Left ventricle myocardium superior (tissue), 1 donor: ENCODE data around the gene EXOC2. TPM values are rescaled to one million over a fixed set of nuclear protein-coding genes. Genes with fewer than 3 reads are reported as not detected.

Source experiments
- ATAC-seq: fragments of 200-7000 bp; cut with Tn5 transposase; one replicate; pipeline ENCODE4 v1.9.1; 2020; ENCODE audit warnings: mild to moderate bottlenecking, moderate library complexity
- DNase-seq: peaks from one replicate; pipeline ENCODE4 v3.0.0-alpha.2; 2020
- intact Hi-C: fragments of 100-400 bp; cut with micrococcal nuclease; formaldehyde crosslinking; loops from one replicate; pipeline ENCODE4 v1.11.0; 2022
- total RNA-seq: library from RNA; stranded (reverse); fragmentation: NEBNext Ultra II Directional; extraction: Animal tissue kit (Norgen Biotek cat#: 25700); gene quantifications from one replicate; pipeline ENCODE4 v1.2.1, GENCODE V29; 2021
- donor health status: DM: no; HTN: yes; CAD: no; lungs with severe emphysema.

Gene EXOC2
- total RNA-seq, 1 donor from 2014 or later: 12.7 TPM

DNA sequence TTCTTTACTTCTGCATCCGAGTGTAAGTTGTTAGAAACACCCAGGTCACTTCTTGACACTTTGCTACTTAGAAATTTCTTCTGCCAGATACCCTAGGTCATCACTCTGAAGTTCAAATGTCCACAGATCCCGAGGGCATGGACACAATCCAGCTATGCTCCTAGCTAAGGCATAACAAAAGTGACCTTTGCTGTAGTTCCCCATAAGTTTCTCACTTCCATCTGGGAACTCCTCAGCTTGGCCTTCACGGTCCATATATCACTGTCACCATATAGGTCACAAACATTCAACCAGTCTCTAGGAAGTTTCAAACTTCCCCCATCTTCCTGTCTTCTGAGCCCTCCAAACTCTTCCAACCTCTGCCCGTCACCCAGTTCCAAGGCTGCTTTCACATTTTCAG lies 236.1 kb downstream of the EXOC2 start:
- intact Hi-C loops: no loop called here
- ATAC-seq (no peak), DNase-seq (no peak)

DNA sequence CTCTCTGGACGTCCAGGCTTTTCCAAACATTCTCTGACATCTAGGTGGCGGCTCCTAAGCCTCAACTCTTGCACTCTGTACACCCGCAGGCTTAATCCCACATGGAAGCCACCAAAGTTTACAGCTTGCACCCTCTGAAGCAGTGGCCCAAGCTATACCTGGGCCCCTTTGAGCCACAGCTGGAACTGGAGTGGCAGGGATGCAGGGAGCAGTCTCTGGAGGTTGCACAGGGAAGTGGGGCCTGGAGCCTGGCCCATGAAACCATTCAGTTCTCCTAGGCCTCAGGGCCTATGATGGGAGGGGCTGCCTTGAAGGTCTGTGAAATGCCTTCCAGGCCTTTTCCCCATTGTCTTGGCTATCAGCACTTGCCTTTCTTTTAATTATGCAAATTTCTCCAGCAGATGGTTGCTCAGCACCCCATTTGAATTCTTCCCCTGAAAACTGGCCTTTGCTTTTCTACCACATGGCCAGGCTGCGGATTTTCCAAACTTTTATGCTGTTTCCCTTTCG lies 236.5 kb downstream of the EXOC2 start:
- DNase-seq (no peak), ATAC-seq (no peak)
- intact Hi-C loops: no loop called here

DNA sequence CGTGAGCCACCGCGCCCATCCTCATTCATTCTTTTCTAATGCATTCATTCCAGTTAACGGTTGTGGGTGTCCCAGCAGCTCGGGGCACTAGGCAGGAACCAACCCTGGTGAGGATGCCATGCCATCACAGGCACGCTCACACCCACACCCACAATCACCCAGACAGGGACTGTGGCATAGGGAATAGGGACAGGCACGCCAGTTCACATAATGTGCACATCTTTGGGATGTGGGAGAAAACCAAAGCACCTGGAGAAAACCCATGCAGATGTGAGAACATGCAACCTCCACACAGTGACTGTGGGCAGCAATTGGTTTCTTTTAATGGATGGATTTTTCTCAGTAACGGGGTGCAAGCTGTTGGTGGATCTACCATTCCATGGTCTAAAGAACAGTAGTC lies 237.1 kb downstream of the EXOC2 start:
- intact Hi-C loops: no loop called here
- DNase-seq: no peak
- no peak for ATAC-seq

DNA sequence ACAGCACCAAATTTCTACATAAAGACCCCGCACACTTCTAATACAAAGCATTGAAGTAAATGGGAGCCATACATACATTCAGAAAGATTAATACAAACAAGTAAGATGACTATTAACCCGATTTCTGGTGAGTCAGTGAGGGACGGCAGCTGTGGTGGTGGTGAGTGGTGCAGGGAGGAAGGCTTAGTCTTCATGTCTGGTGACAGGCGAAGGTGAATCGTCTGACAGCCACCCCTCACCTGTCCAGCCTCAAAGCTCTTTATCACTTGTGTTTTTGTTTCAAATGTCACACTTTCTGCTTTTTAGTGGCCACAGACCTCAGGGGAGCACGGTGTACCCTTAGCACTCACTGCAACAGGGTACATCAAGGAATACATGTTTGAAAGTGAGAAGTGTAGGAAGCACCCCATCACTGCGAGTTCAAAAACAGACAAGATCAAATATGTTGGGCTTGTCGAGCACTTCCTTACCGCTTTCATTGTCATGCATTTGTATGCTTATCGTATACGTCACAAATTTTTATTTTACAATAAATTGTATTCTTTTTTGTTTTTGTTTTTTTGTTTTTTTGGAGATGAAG lies 237.8 kb downstream of the EXOC2 start:
- intact Hi-C loops: no loop called here
- DNase-seq: no peak
- no peak for ATAC-seq

DNA sequence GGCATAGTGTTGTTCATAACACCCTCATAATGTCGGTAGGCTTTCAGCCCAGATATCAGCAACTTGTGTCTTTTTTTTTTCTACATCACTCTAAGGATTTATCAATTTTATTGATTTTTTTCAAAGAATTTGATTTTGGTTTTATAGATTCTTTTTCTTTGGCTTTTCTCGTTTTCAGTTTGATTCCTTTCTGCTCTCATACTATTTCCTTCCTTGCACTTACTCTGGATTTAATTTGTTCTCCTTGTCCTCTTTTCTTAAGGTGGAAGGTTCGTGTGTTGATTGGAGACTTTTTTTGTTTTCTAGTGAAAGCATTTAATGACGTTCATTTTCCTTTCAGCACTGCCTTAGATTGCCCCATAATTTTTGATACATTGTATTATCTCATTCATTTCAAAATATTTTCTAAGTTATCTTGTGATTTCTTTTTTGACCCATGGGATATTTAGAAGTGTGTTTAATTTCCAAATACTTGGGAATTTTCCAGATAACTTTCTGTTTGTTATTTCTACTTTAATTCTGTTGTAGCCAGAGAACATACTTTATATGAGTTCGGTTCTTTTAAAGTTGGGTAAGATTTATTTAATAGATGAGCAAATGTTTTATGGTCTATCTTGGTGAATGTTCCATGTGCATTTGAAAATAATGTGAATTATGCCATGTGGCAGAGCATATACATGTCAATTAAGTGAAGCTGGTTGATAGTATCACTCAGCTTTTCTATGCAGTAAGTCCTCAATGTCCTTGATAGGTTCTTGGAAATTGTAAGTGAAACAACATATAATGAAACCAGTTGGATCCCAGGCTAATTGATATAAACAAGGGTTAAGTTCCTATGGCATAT lies 238.6 kb downstream of the EXOC2 start:
- intact Hi-C loops: no loop called here
- DNase-seq: no peak

DNA sequence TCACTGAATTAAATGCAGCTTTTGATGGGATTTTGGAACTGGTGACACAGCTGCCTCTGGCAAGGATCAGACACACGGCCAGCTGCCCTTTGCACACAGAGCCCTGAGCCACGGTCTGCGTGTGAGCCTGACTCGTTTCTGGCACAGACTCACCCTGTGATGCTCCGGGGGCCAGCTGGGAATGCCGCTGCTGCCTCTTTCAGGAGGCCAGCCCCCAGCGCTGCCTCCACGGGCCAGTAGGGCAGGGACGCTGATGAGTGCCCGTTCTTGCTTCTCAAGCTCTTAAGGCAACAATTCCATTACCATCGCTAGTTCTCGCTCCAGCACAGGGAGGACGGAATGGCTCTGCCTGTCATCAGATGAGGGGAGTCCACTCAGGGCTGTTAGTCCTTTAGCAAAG lies 239.8 kb downstream of the EXOC2 start:
- intact Hi-C loops: no loop called here
- DNase-seq (peak; percentile 70), ATAC-seq (peak; percentile 74)

More for the DNA sequence above, 238.6 kb downstream of the EXOC2 start:
- ATAC-seq: no peak

DNA sequence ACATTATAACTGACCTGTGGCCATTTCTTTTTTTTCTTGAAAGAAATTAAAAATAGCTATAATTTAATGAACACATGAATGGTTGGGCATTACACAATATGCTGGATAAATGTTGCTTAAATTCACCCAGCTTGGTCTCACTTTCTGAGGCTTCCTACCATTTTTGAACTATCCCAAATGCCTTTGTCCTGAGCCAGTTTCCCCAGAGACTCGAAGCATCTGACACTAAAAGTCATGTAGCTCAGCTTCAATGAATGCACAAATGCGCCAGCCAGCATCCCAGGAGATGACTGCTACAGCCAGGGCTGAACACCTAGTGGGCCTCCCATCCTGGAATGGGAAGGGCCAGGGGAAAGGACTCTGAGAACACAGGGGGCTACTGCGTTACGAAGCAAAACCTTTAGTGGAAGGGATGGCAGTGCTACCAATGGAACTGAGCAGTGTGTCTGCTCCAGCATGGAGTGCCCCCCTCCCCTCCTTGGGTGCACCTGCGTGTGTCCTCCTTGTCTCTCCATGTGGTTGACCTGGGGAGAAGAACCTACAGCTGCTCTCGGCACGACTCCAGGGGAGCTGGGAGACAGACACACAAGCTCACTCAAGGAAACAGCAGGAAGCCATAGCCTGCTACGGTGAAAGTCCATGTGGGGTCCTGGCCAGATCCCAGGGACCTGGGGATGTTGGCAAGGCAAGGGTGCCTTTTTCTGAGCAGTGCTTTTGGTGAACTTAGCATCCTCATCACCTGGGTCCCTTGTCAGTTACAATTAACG lies 240.5 kb downstream of the EXOC2 start:
- DNase-seq: no peak
- no peak for ATAC-seq
- intact Hi-C loops: no loop called here

DNA sequence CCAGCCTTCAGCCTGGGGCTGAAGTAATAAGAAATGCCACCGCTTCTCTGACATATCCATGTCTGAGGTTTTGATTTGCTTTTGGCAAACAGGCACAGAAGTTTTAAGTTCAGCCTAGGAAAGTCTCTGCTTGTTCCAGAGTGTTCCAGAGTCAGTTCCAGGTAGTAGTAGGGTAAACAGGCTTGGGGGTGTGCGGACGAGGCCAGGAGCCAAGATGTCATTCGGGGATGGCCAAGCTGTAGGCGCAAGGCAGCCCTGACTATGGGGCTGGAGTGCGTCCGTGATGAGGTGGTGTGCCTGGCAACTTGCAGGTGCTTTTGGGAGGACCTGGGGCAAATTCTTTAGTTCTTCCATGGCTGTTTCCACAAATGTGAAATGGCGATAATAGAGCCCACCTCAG lies 241.1 kb downstream of the EXOC2 start:
- intact Hi-C loops: no loop called here
- DNase-seq (no peak), ATAC-seq (no peak)

DNA sequence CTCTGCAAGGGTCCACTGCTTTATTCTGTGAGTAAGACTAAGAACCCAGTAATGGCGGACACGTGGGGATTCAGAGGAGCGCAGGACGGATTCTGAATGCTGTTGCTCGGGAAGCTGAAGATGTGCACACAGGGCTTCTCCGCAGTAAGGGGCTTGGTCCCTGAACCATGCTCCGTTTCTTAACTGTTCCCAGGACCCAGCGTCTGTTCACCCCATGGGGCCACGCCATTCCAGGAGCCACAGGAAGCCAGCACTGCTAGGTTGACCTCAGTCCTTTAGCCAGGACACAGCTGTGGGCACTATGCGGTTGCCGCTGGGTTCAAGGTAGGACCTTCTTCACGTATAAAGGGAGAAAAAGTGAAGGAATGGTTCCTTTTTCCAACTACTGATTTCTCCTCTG lies 241.6 kb downstream of the EXOC2 start:
- intact Hi-C loops: no loop called here
- ATAC-seq (no peak), DNase-seq (no peak)

DNA sequence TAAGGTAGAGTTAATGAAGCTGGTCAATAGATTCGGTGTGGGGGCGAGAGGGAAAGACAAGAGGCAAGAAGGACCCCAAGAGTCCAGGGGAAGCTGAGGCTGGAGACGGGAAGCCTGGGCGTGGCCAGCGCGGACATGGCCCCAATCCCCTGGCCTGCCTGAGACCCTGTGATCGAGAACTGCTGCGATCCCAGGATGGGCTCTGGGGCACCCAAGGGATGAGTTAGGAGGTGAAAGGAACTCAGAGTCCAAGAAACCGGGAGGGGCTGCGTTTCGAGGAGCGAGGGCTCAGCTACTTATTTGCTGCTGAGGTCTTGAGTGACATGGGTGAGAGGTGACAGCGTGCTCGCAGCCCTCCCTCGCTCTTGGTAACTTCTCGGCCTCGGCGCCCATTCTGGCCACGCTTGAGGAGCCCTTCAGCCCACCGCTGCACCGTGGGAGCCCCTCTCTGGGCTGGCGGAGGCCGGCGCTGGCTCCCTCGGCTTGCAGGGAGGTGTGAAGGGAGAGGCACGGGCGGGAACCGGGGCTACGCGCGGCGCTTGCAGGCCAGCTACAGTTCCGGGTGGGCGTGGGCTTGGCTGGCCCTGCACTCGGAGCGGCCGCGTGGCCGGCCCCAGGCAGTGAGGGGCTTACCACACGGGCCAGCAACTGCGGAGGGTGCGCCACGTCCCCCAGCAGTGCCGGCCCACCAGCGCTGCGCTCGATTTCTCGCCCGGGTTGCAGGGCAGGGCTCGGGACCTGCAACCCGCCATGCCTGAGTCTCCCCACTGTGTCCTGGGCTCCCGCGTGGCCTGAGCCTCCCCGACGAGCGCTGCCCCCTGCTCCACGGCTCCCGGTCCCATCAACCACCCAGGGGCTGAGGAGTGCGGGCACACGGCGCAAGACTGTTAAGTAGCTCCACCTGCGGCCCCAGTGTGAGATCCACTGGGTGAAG lies 243.2 kb downstream of the EXOC2 start:
- ATAC-seq (no peak), DNase-seq (no peak)
- intact Hi-C loops: no loop called here

DNA sequence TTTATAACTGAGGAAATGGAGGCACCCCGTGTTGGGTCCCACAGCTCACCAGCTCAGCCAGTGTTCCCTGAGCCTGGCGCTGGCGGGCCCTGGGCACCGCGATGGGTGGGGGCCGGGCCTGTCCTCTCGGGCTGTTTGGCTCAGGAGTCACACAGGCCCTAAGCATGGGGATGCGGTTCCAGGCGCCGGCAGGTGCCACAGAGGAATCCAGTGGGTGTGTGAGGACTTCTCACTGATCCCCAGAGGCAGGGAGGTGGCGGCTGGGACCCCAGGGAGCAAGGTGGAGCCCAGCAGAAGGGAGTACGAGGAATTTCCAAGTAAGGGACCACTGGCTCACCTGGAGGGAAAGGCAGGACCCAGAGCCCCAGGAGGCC lies 243.9 kb downstream of the EXOC2 start:
- intact Hi-C loops: no loop called here
- DNase-seq: no peak
- no peak for ATAC-seq

DNA sequence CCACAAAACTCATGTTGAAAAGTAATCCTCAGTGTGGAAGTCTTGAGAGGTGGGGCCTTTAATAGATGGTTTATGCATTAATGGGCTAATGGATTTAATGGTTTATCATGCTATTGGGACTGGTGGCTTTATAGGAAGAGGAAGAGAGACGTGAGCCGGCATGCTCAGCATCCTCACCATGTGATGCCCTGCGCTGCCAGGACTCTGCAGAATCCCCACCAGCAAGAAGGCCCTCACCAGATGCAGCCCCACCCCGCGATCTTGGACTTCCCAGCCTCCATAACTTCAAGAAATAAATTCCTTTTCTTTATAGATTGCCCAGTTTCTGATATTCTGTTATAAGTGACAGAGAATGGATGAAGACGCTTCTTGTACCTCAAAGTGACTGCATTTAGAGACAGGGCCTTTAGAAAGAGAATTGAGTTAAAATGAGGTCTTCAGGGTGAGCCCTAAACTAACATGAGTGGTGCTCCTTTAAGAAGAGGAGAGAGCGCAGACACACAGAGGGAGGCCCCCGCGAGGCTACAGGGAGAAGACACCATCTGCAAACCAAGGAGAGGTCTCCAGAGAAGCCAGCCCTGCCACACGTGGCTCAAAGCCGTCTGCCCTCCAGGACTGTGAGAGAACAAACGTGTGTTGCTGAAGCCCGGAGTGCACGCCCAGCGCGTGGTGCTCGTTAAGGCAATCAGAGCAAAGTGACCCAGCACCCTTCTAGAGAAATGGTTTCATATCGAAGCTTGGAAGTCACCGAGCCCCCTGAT lies 244.5 kb downstream of the EXOC2 start:
- no peak for ATAC-seq
- DNase-seq: no peak
- intact Hi-C loops: no loop called here

DNA sequence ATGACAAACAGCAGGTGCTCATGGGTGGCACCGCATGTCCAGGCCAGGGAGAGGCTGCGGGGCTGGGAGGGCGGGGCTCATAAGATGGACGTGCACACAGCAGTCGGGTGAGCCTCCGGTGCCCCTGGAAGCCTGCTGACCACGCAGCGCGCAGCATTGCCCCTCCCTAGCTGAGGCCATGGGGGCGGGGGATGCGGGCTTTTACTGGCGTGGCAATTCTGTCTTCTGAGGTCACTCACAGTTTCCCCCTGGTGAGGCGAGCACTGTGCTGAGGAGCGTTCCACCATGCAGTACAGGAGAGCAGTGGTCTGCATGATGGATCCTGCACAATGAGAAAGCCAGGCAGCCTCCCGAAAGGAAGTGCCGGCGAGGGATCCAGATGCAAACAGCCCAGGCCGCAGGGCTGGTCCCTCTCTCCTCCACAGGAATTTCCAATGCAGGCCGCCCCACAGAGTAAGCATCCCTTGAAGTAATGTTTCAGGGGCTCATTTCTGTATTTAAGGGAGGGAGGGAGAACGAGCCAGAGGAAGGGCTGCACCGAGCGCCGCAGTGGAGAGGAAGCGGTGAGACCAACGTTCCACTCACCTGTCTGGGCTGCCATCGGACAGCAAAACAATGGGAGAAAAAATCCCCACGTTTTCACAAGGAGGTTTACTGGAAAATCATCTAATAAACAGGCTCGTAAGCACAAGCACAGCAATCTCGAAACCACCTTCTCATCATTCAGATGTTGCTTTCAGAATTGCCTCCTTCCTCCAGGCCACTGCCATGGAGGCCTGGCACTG lies 245.4 kb downstream of the EXOC2 start:
- no peak for DNase-seq
- intact Hi-C loops: no loop called here
- ATAC-seq: no peak

DNA sequence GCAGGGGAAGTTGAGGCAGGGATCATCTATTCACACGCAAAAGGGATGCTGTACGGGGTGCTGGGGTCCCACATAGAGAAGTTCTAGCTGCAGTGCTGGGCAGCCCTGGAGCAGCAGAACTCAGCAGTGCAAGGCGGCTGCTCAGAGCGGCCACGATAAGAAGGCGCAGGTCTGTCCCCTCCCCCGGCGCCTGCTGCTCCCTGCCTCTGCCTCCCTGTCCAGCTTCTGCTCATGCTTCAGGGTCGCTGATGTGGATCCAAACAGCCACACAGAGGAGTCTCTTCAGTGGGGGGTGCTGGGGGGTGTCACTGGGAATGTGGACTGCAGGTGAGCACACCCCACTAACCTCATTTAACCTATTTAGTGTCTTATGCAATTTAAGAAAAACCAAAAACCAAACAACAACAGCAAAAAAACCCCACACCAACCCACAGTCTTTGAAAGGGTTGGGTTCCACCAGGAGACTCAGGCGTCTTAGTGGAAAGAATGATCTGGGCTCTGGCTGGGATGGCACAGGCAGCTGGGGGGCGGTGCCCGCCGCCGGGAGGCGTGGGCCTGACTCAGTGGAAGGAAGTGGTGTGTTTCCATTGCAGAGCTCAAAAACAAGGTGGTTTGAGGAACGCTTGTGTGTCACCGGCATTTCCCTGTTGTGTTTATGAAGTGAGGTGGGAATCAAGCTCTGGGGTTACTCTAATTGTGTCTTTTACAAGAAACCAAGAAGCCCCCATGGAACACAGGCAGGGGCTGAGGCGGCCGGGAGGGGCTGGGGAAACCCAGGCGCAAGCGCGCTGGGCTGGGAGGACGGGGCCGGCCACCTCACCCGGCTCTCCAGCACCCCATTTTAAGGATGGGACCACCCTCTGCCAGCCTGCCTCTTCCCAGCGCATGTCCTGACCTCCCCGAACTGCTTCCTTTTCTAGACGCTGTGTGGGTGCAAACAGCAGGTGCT lies 246.2 kb downstream of the EXOC2 start:
- intact Hi-C loops: no loop called here
- ATAC-seq: no peak
- no peak for DNase-seq

DNA sequence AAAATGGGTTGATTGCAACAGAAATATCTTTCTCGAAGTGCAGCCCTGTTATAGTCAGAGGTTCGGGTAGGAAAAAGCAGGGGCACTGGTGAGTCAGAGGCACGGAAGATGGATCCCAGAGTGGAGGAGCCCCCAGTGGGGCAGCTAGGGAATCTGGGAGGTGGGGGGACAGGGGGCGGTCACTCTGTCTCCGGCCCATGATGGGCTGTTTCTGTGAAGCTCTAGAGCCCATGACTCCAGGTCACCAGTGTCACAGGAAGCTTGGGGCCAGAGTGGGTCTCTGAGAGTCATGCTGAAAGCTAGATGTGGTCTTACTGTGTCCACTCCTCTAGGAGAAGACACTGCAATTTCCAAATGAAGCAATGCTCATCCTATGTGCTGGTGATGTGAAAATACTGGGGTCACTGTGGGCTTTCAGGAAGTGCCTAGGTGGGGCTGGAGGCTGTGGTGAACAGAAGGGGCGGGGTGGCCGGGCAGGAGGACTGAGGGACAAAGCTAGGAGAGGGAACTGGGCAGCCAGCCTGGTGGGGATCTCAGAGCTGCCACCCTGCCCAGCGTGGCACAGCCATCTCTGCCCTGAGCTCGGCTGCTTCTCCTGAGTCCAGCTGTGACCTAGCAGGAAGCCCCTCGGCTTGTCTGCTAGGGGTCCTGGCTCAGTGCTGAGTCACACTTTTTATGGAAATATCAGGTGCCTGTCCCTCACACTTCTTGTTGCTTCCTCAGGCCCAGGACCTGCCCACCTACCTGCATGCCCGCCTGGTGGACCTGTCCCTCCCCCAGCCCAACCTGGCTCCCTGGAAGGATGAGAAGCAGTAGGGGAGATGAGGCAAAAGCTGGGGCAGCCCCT lies 247.1 kb downstream of the EXOC2 start:
- ATAC-seq: no peak
- DNase-seq: no peak
- intact Hi-C loops: no loop called here
